GM23338 (cell line): ENCODE data around the gene SCNN1G. TPM values are rescaled to one million over a fixed set of nuclear protein-coding genes. Genes with fewer than 3 reads are reported as not detected.

Experiments
- ATAC-seq: fragments of 200-7000 bp; cut with Tn5 transposase; 3 replicates; pipeline ENCODE4 v1.9.1; 2020
- DNase-seq: peaks from one replicate; pipeline ENCODE4 v3.0.0-alpha.2; 2015; ENCODE audit warnings: low spot score
- H2AFZ ChIP-seq: fragments of 200-600 bp; sonication (generic); 2 replicates; pipeline ENCODE4 v1.8.0; 2016; ENCODE audit warnings: antibody characterized with exemption, mild to moderate bottlenecking, moderate library complexity
- H3F3A ChIP-seq: fragments of 200-600 bp; sonication (generic); replicated peaks from 2 replicates; pipeline ENCODE4 v1.8.0; 2017; ENCODE audit warnings: antibody characterized with exemption, mixed run types, low read depth
- H3K27ac ChIP-seq: fragments of 200-600 bp; sonication (generic); 2 replicates; pipeline ENCODE4 v1.6.1; 2016; ENCODE audit warnings: low read depth
- H3K27me3 ChIP-seq: fragments of 200-600 bp; sonication (generic); 2 replicates; pipeline ENCODE4 v1.8.0; 2016; ENCODE audit warnings: mild to moderate bottlenecking, mixed run types, moderate library complexity; ENCODE audit not compliant: insufficient read depth
- H3K36me3 ChIP-seq: fragments of 200-600 bp; sonication (generic); 2 replicates; pipeline ENCODE4 v1.8.0; 2016; ENCODE audit warnings: mild to moderate bottlenecking; ENCODE audit not compliant: insufficient read depth
- H3K4me1 ChIP-seq: fragments of 200-600 bp; sonication (generic); 2 replicates; pipeline ENCODE4 v1.8.0; 2016; ENCODE audit warnings: mild to moderate bottlenecking, moderate library complexity; ENCODE audit not compliant: insufficient read depth
- H3K4me2 ChIP-seq: fragments of 200-600 bp; sonication (generic); 2 replicates; pipeline ENCODE4 v1.7.1; 2017; ENCODE audit warnings: mixed run types
- H3K4me3 ChIP-seq: fragments of 200-600 bp; sonication (generic); 2 replicates; pipeline ENCODE4 v1.6.1; 2016; ENCODE audit warnings: mixed run types
- H3K79me2 ChIP-seq: fragments of 200-600 bp; sonication (generic); replicated peaks from 2 replicates; pipeline ENCODE4 v1.8.0; 2017; ENCODE audit warnings: mild to moderate bottlenecking; ENCODE audit not compliant: insufficient read depth
- H3K9me2 ChIP-seq: fragments of 200-600 bp; sonication (generic); 2 replicates; pipeline ENCODE4 v1.8.0; 2017; ENCODE audit not compliant: insufficient read depth
- H4K20me1 ChIP-seq: fragments of 200-600 bp; sonication (generic); replicated peaks from 2 replicates; pipeline ENCODE4 v1.8.0; 2017; ENCODE audit warnings: mild to moderate bottlenecking; ENCODE audit not compliant: insufficient read depth
- H3K27ac Mint-ChIP-seq: 2 replicates; pipeline ENCODE4 v1.8.0; 2020; ENCODE audit warnings: inconsistent platforms, mild to moderate bottlenecking, moderate library complexity, mixed read lengths
- H3K27me3 Mint-ChIP-seq: 3 replicates; pipeline ENCODE4 v1.8.0; 2022; ENCODE audit warnings: low read depth, mild to moderate bottlenecking, moderate library complexity, mixed read lengths, inconsistent platforms; ENCODE audit not compliant: insufficient read depth, poor library complexity
- H3K36me3 Mint-ChIP-seq: 3 replicates; pipeline ENCODE4 v1.8.0; 2021; ENCODE audit warnings: low read depth, mild to moderate bottlenecking, inconsistent platforms, moderate library complexity, mixed read lengths
- H3K4me1 Mint-ChIP-seq: 3 replicates; pipeline ENCODE4 v1.8.0; 2020; ENCODE audit warnings: mild to moderate bottlenecking, inconsistent platforms, mixed read lengths
- H3K4me3 Mint-ChIP-seq: 3 replicates; pipeline ENCODE4 v1.8.0; 2021; ENCODE audit warnings: moderate library complexity, mild to moderate bottlenecking, inconsistent platforms, mixed read lengths
- H3K9me3 Mint-ChIP-seq: 3 replicates; pipeline ENCODE4 v1.8.0; 2020; ENCODE audit warnings: moderate library complexity, mild to moderate bottlenecking, inconsistent platforms, mixed read lengths
- EZH2 ChIP-seq: fragments of 200-600 bp; sonication (generic); IDR thresholded peaks from one replicate; pipeline ENCODE4 v1.8.0; 2017; ENCODE audit warnings: antibody characterized with exemption, mild to moderate bottlenecking, low read depth; ENCODE audit not compliant: unreplicated experiment
- JUNB ChIP-seq: IDR thresholded peaks from one replicate; pipeline ENCODE4 v1.6.1; 2016; ENCODE audit warnings: antibody characterized with exemption; ENCODE audit not compliant: unreplicated experiment
- polyA plus RNA-seq: library from polyadenylated mRNA; unstranded; fragments of >200 nt; fragmentation: Nextera tagmentation; extraction: Ambion mirVana; gene quantifications from 2 replicates; pipeline ENCODE4 v1.2.1, GENCODE V29; 2016
- total RNA-seq: library from RNA; depleted of rRNA; stranded (reverse); fragments of >200 nt; shearing (Covaris generic); gene quantifications from 2 replicates; pipeline ENCODE4 v1.2.3, GENCODE V29; 2014
- TF ChIP-seq, protein P1 (sequence below): IDR thresholded peaks from 2 replicates; pipeline ENCODE4 v1.6.1; 2016; ENCODE audit warnings: antibody characterized with exemption
- TF ChIP-seq, protein P2 (sequence below), 2 experiments: fragments of 200-600 bp in 1 of 2; sonication (generic) in 1 of 2; conservative IDR thresholded peaks; 2 replicates each; pipeline versions ENCODE4 v1.5.1 to v1.6.1; 2016 to 2017; ENCODE audit warnings: antibody characterized with exemption in 2 of 2, low read depth in 2 of 2, mild to moderate bottlenecking in 2 of 2, moderate library complexity in 1 of 2
- TF ChIP-seq, protein P3 (sequence below): IDR thresholded peaks from one replicate; pipeline ENCODE4 v1.6.1; 2018; ENCODE audit warnings: antibody characterized with exemption; ENCODE audit not compliant: unreplicated experiment

SCNN1G gene
- total and polyA plus RNA-seq, 2 experiments from 2014 or later, result 0.97 to 1.1 TPM

DNA sequence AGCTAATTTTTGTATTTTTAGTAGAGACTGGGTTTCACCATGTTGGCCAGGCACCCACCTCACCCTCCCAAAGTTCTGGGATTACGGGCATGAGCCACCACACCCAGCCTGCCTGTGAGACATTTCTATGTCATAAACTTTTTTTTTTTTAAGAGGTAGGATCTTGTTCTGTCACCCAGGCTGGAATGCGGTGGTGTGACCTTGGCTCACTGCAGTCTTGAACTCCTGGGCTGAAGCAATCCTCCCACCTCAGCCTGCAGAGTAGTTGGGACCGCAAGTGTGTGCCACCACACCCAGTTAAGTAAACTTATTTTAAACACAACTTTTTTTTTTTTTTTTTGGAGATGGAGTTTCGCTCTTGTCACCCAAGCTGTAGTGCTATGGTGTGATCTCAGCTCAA, 47.2 kb downstream of the SCNN1G start (continued):
- TF ChIP-seq, protein P1, sequence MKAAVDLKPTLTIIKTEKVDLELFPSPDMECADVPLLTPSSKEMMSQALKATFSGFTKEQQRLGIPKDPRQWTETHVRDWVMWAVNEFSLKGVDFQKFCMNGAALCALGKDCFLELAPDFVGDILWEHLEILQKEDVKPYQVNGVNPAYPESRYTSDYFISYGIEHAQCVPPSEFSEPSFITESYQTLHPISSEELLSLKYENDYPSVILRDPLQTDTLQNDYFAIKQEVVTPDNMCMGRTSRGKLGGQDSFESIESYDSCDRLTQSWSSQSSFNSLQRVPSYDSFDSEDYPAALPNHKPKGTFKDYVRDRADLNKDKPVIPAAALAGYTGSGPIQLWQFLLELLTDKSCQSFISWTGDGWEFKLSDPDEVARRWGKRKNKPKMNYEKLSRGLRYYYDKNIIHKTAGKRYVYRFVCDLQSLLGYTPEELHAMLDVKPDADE, result no peak

DNA sequence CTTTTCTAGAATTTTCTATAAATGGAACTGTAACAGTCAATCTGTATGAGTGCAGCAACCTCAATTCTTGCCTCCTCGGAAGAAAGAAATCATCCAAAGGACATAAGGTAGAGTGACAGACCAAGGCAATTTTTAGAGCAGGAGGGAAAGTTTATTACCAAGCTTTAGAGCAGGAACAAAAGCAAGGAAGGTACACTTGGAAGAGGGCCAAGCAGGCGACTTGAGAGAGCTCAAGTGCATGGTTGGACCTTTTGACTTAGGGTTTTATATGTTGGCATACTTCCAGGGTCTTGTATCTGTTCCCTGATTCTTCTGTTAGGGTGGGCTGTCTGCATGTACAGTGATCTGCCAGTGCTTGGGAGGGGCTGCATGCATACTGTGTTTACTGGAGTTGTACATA, 50.3 kb downstream of the SCNN1G start:
- Histone ChIP-seq H3K27me3 (no peaks in the 10 kb centered on the region), H3K36me3 (no peaks in the 10 kb centered on the region), H2AFZ (no peak overlapping the region), H3K4me3 (no peak overlapping the region), H3K4me2 (no peak overlapping the region), H3F3A (no peaks in the 10 kb centered on the region), H4K20me1 (no peaks in the 10 kb centered on the region), H3K27ac (no peak overlapping the region), H3K4me1 (no peaks in the 10 kb centered on the region), H3K9me2 (peaks cover 3% of the 10 kb centered on the region; the same call in 1 of the 2 replicates), H3K79me2 (no peaks in the 10 kb centered on the region)
- H3K36me3 Mint-ChIP-seq, result no peaks in the 10 kb centered on the region
- TF ChIP-seq, protein P2, sequence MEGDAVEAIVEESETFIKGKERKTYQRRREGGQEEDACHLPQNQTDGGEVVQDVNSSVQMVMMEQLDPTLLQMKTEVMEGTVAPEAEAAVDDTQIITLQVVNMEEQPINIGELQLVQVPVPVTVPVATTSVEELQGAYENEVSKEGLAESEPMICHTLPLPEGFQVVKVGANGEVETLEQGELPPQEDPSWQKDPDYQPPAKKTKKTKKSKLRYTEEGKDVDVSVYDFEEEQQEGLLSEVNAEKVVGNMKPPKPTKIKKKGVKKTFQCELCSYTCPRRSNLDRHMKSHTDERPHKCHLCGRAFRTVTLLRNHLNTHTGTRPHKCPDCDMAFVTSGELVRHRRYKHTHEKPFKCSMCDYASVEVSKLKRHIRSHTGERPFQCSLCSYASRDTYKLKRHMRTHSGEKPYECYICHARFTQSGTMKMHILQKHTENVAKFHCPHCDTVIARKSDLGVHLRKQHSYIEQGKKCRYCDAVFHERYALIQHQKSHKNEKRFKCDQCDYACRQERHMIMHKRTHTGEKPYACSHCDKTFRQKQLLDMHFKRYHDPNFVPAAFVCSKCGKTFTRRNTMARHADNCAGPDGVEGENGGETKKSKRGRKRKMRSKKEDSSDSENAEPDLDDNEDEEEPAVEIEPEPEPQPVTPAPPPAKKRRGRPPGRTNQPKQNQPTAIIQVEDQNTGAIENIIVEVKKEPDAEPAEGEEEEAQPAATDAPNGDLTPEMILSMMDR (conservative IDR thresholded peaks at IDR 0.05; ENCODE audit: low read depth in 2 of 2), result no peak
- TF ChIP-seq, protein P3, sequence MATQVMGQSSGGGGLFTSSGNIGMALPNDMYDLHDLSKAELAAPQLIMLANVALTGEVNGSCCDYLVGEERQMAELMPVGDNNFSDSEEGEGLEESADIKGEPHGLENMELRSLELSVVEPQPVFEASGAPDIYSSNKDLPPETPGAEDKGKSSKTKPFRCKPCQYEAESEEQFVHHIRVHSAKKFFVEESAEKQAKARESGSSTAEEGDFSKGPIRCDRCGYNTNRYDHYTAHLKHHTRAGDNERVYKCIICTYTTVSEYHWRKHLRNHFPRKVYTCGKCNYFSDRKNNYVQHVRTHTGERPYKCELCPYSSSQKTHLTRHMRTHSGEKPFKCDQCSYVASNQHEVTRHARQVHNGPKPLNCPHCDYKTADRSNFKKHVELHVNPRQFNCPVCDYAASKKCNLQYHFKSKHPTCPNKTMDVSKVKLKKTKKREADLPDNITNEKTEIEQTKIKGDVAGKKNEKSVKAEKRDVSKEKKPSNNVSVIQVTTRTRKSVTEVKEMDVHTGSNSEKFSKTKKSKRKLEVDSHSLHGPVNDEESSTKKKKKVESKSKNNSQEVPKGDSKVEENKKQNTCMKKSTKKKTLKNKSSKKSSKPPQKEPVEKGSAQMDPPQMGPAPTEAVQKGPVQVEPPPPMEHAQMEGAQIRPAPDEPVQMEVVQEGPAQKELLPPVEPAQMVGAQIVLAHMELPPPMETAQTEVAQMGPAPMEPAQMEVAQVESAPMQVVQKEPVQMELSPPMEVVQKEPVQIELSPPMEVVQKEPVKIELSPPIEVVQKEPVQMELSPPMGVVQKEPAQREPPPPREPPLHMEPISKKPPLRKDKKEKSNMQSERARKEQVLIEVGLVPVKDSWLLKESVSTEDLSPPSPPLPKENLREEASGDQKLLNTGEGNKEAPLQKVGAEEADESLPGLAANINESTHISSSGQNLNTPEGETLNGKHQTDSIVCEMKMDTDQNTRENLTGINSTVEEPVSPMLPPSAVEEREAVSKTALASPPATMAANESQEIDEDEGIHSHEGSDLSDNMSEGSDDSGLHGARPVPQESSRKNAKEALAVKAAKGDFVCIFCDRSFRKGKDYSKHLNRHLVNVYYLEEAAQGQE, result no peak
- no peak for TF ChIP-seq EZH2
- H3K4me1 Mint-ChIP-seq, result no peaks in the 10 kb centered on the region
- ATAC-seq (no peak), DNase-seq (no peak)
- H3K27ac Mint-ChIP-seq, result no peak overlapping the region
- H3K27me3 Mint-ChIP-seq, result no peaks in the 10 kb centered on the region
- no peak overlapping the region for H3K4me3 Mint-ChIP-seq
- H3K9me3 Mint-ChIP-seq, result no peaks in the 10 kb centered on the region

DNA sequence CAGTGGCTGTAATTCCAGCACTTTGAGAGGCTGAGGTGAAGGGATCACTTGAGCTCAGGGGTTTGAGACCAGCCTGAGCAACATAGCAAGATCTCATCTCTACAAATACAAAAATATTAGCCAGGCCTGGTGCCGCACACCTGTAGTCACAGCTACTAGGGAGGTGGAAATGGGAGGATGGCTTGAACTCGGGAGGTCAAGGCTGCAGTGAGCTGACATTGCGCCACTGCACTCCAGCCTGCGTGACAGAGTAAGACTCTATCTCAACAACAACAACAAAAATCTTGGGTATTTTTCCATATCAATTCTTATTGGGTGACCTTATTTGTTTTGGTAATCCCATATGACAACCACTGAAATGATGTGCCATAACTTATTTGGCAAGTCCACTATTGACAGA, 52.6 kb downstream of the SCNN1G start:
- Histone ChIP-seq H2AFZ (no peak overlapping the region), H3K9me2 (no peaks in the 10 kb centered on the region), H4K20me1 (no peaks in the 10 kb centered on the region), H3K79me2 (no peaks in the 10 kb centered on the region), H3F3A (no peaks in the 10 kb centered on the region), H3K4me2 (no peak overlapping the region), H3K4me3 (no peak overlapping the region), H3K4me1 (no peaks in the 10 kb centered on the region), H3K27ac (no peak overlapping the region), H3K27me3 (no peaks in the 10 kb centered on the region), H3K36me3 (no peaks in the 10 kb centered on the region)
- H3K9me3 Mint-ChIP-seq, result no peaks in the 10 kb centered on the region
- no peak overlapping the region for H3K4me3 Mint-ChIP-seq
- H3K27ac Mint-ChIP-seq, result no peak overlapping the region
- H3K4me1 Mint-ChIP-seq, result no peaks in the 10 kb centered on the region
- no peak for ATAC-seq
- H3K36me3 Mint-ChIP-seq, result no peaks in the 10 kb centered on the region
- no peak for DNase-seq
- H3K27me3 Mint-ChIP-seq, result no peaks in the 10 kb centered on the region
- TF ChIP-seq JUNB, result no peak
- TF ChIP-seq, protein P3, result no peak
